ENCODE results near the gene IGF2R.

GRCh38 chr6:159964046-159964445 is 4.8 kb upstream of the IGF2R start:
- TF ChIP-seq, protein P1, sequence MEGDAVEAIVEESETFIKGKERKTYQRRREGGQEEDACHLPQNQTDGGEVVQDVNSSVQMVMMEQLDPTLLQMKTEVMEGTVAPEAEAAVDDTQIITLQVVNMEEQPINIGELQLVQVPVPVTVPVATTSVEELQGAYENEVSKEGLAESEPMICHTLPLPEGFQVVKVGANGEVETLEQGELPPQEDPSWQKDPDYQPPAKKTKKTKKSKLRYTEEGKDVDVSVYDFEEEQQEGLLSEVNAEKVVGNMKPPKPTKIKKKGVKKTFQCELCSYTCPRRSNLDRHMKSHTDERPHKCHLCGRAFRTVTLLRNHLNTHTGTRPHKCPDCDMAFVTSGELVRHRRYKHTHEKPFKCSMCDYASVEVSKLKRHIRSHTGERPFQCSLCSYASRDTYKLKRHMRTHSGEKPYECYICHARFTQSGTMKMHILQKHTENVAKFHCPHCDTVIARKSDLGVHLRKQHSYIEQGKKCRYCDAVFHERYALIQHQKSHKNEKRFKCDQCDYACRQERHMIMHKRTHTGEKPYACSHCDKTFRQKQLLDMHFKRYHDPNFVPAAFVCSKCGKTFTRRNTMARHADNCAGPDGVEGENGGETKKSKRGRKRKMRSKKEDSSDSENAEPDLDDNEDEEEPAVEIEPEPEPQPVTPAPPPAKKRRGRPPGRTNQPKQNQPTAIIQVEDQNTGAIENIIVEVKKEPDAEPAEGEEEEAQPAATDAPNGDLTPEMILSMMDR (IDR thresholded peaks at IDR 0.05): no peak
- TF ChIP-seq POLR2A (IDR thresholded peaks at IDR 0.05) (no peak), POLR2AphosphoS5 (IDR thresholded peaks at IDR 0.05; ENCODE audit: insufficient read depth in 1 of 2, low read depth in 1 of 2) (no peak)

All from vagina (tissue), 2 donors.